Right cardiac atrium (tissue), 5 donors: ENCODE data around the gene TACR1. TPM values are rescaled to one million over a fixed set of nuclear protein-coding genes. Genes with fewer than 3 reads are reported as not detected.
"Not testable (repeated sequence)": the region's sequence is repeated elsewhere in the genome, so short reads cannot be mapped to it uniquely, and the experiment has no call there.

Experiments
- ATAC-seq, 2 donors: fragments of 200-7000 bp; cut with Tn5 transposase; one replicate each; pipeline versions ENCODE4 v1.8.0 to v1.9.1; 2020; ENCODE audit warnings: moderate library complexity in 2 of 2, mild to moderate bottlenecking in 1 of 2
- DNase-seq, 3 donors: peaks; one replicate each; pipeline ENCODE4 v3.0.0-alpha.2; 2020
- H3K27ac ChIP-seq: one replicate; pipeline ENCODE4 v1.5.1; 2013; ENCODE audit warnings: mild to moderate bottlenecking, low read length, control low read depth, moderate library complexity
- H3K27me3 ChIP-seq: one replicate; pipeline ENCODE4 v1.6.1; 2013; ENCODE audit not compliant: control insufficient read depth, insufficient read depth
- H3K4me1 ChIP-seq: one replicate; pipeline ENCODE4 v1.6.1; 2013; ENCODE audit warnings: low read length; ENCODE audit not compliant: control insufficient read depth, insufficient read depth
- H3K4me3 ChIP-seq: one replicate; pipeline ENCODE4 v1.5.1; 2013; ENCODE audit warnings: low read length, control low read depth
- H3K9me3 ChIP-seq: one replicate; pipeline ENCODE4 v1.6.1; 2013; ENCODE audit warnings: low read length; ENCODE audit not compliant: control insufficient read depth
- WGBS: extraction: QIAGEN DNeasy Blood & Tissue Kit; methylation state at CpG from one replicate; pipeline ENCODE4 v1.1.7; 2013; 5-methylcytosine and 5-hydroxymethylcytosine counted together
- intact Hi-C, 4 donors: fragments of 100-400 bp; cut with DNase I; formaldehyde crosslinking; loops; one replicate each; pipeline versions ENCODE4 v1.11.0 to v1.14.0; 2022 to 2023
- polyA plus RNA-seq: library from polyadenylated mRNA; stranded (reverse); fragments of 200-250 nt; gene quantifications from one replicate; pipeline ENCODE4 v1.2.3, GENCODE V29; 2013
- total RNA-seq, 4 donors: library from RNA; stranded (reverse); fragmentation: NEBNext Ultra II Directional; extraction: Animal tissue kit (Norgen Biotek cat#: 25700); gene quantifications; one replicate each; pipeline ENCODE4 v1.2.1, GENCODE V29; 2021
- donor health status: healthy with polysubstance abuse.
- donor health status: DM: no; HTN: yes; CAD: no.
- donor health status: DM: no; HTN: no; CAD: no.
- donor health status: DM: no; HTN: yes; CAD: no; lungs with severe emphysema.
- donor health status: DM: yes; HTN: yes; CAD: no.

Gene TACR1
- total and polyA plus RNA-seq, 5 donors = 0.07 to 0.21 (median 0.11) TPM; not detected in 2

DNA sequence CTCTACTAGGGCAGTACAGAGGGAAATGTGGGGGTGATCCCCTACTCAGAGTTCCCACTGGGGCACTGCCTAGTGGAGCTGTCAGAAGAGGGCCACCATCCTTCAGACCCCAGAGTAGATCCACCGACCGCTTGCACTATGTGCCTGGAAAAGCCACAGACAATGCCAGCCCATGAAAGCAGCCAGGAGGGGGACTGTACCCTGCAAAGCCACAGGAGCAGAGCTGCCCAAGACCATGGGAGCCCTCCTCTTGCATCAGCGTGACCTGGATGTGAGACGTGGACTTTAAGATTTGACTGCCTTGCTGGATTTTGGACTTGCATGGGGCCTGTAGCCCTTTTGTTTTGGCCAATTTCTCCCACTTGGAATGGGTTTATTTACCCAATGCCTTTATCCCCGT lies 27.9 kb downstream of the TACR1 start:
- DNase-seq, H3K9me3 ChIP-seq, H3K4me3 ChIP-seq, H3K27ac ChIP-seq, H3K27me3 ChIP-seq, ATAC-seq, H3K4me1 ChIP-seq, intact Hi-C loops: not testable (repeated sequence)
- 93% methylated on average over 5 of the region's 5 CpGs for WGBS

DNA sequence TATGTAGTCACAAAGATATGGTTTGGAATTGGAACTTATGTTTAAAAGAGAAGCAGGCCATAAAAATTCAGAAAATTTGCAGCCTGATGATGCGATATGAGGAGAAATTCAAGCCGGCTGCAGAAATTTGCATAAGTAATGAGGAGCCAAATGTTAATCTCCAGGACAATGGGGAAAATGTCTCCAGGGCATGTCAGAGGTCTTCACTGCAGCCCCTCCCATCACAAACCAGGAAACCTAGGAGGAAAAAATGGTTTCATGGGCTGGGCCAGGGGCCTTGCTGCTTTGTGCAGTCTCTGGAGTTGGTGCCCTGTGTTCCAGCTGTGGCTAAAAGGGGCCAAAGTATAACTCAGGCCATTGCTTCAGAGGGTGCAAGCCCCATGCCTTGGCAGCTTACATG lies 28.4 kb downstream of the TACR1 start:
- Histone ChIP-seq H3K9me3 (no peaks in the 10 kb centered on the region), H3K4me1 (no peaks in the 10 kb centered on the region), H3K27me3 (no peaks in the 10 kb centered on the region), H3K27ac (no peak overlapping the region), H3K4me3 (no peak overlapping the region)
- no peak for DNase-seq
- 94% methylated on average over 2 of the region's 2 CpGs for WGBS
- intact Hi-C loops = no loop called here
- no peak for ATAC-seq

DNA sequence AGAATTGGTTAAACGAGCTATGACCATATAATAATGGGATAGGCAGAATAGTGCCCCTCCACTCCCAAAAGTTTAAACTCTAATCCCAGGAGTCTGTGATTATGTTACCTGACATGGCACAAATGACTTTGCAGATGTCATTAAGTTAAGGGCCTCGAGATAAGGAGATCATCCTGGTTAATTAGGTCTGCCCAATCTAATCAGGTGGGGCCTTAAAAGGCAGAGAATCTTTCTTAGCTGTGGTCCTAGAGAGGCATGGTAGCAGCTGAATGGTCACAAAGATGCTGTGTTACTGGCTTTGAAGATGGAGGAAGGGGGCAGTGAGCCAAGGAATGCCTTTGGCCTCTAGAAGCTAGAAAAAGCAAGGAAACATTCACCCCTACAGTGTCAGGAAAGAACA lies 31.1 kb downstream of the TACR1 start:
- Histone ChIP-seq H3K9me3 (no peaks in the 10 kb centered on the region), H3K27ac (no peak overlapping the region), H3K27me3 (no peaks in the 10 kb centered on the region), H3K4me3 (no peak overlapping the region), H3K4me1 (no peaks in the 10 kb centered on the region)
- WGBS = 66% methylated on average over 2 of the region's 2 CpGs
- intact Hi-C loops = no loop called here
- DNase-seq (no peak), ATAC-seq (no peak)

DNA sequence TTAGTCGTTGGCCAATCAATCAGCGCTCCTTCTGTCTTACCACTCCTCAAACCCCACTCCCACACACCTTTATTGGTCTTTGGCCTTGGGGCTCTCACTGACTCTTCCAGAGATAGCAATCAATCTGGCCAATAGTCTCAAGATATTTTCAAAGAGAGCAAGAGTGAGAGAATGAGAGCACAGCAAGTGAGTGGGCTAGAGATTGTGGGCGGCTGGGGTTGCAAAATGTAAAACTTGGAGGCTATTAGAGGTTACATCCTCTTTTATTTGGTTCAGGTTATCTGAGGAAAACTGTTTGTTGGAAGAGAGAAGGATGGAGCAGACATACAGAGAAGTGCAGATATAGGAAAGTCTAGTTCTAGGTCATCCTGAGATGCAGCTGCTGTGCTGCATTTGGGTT lies 32.8 kb downstream of the TACR1 start:
- intact Hi-C loops = no loop called here
- Histone ChIP-seq H3K27me3 (no peaks in the 10 kb centered on the region), H3K4me1 (no peaks in the 10 kb centered on the region), H3K4me3 (no peak overlapping the region), H3K9me3 (no peaks in the 10 kb centered on the region), H3K27ac (no peak overlapping the region)
- DNase-seq (no peak), ATAC-seq (no peak)
- 87% methylated on average over 3 of the region's 3 CpGs for WGBS

DNA sequence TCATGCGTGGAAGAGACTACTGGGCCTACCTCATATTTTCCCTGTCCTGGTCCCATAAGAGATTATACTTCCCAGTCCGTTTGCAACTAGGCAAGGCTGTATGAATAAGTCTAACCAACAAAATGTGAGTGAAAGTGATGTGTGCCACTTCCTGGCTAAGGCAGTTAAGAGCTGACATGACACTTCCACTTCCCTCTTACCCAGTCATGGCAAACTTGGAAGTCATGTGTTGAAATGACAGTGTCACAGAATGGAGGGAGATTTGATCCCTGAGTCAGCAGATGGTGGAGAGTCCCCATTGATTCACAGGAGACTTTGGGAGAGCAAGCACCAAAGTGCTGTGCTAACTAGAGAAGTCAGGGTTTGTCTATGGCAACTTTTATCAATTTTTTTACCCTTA lies 36.4 kb downstream of the TACR1 start:
- Histone ChIP-seq H3K4me3 (no peak overlapping the region), H3K27me3 (no peaks in the 10 kb centered on the region), H3K9me3 (no peaks in the 10 kb centered on the region), H3K4me1 (no peaks in the 10 kb centered on the region), H3K27ac (no peak overlapping the region)
- DNase-seq (no peak), ATAC-seq (peak; percentile 32 to 45)
- WGBS = 72% methylated on average over 2 of the region's 2 CpGs
- intact Hi-C loops = no loop called here

DNA sequence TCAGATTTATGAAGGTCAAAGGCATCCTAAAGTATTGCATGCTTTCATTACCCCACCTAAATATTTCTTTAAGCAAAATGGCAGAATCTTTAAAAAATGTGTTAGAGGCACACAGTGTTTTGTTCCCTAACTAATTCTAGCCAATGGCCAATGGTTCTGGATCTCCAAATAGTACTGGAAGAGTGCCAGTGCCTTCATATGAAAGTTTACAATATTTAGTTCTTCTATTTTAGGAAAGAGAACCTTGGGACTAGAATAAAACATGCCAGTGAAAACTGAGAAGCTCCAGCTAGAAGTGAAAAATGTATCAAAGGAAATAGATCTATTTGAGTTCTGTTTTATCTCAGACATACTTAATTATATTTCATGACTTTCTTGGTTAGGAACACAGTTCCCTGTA lies 37.1 kb downstream of the TACR1 start:
- Histone ChIP-seq H3K27me3 (no peaks in the 10 kb centered on the region), H3K4me3 (no peak overlapping the region), H3K27ac (no peak overlapping the region), H3K9me3 (no peaks in the 10 kb centered on the region), H3K4me1 (no peaks in the 10 kb centered on the region)
- DNase-seq = no peak
- no peak for ATAC-seq
- intact Hi-C loops = no loop called here

DNA sequence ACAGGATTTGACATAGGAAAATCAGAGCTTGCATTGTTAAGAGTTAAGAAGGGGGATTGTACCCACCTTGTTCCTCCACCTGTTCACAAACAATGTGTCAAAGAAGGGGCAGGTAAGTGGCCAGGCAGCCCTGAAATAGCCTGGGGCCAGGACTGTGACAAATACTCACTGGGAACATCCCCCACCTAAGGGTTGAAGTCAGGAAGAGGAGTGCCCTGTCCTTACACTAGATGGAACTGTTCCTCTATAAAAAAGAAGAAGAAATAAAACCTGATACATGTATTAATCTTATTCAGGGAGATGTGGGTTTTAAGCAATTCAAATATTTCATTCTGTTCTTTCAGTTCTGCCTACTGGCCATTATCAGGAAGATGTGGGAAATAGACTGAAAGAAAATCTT lies 41.9 kb downstream of the TACR1 start:
- DNase-seq (no peak), ATAC-seq (no peak)
- H3K9me3 ChIP-seq = no peaks in the 10 kb centered on the region
- no peak overlapping the region for H3K27ac ChIP-seq
- intact Hi-C loops = no loop called here
- no peaks in the 10 kb centered on the region for H3K4me1 ChIP-seq
- no peaks in the 10 kb centered on the region for H3K27me3 ChIP-seq
- no peak overlapping the region for H3K4me3 ChIP-seq

DNA sequence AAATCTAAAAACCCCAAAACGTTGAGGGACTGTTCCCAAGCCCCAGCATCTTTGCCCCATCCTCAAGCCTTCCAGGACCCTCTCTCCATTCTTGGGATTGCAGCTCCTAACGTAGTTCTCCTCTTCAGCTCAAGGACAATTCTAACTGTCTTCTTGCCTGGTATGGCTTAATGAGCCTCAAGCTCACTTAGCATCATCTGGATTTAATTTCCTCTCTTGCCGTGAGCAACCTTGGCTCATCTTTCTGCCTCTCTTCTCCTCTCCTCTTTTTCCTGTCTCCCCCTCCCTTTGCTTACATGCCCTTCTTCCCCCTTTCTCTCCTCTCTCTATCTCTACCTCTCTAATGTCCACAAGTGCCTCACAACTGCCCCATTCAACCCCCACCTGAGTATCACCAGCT lies 44.2 kb downstream of the TACR1 start:
- no peak overlapping the region for H3K27ac ChIP-seq
- H3K4me3 ChIP-seq = no peak overlapping the region
- H3K9me3 ChIP-seq = no peaks in the 10 kb centered on the region
- ATAC-seq (no peak), DNase-seq (no peak)
- H3K27me3 ChIP-seq = no peaks in the 10 kb centered on the region
- intact Hi-C loops = no loop called here
- H3K4me1 ChIP-seq = no peaks in the 10 kb centered on the region
- WGBS = 70% methylated on average over 3 of the region's 3 CpGs

DNA sequence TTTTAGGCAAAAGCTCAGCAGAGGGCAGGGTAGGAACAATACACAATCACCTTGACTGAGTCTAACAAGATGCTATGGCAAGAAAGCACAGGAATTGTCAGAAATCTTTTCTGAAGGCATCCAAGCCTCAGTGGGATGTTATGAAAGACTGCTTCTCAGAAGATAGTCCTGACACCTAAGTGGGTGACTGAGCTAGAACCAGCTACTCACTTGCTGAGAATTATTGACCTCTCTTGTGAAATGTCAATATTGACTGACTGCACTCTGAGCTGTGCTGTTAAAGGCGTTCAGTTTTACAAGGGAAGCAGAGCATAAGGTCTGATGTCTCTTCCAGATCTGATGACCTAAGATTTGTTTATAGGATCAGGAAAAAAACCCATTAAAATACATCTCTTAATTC lies 46.1 kb downstream of the TACR1 start:
- DNase-seq (no peak), ATAC-seq (no peak)
- no peaks in the 10 kb centered on the region for H3K9me3 ChIP-seq
- H3K4me3 ChIP-seq = no peak overlapping the region
- intact Hi-C loops = no loop called here
- WGBS = 77% methylated on average over 1 of the region's 1 CpG
- H3K27ac ChIP-seq = no peak overlapping the region
- no peaks in the 10 kb centered on the region for H3K27me3 ChIP-seq
- no peaks in the 10 kb centered on the region for H3K4me1 ChIP-seq

DNA sequence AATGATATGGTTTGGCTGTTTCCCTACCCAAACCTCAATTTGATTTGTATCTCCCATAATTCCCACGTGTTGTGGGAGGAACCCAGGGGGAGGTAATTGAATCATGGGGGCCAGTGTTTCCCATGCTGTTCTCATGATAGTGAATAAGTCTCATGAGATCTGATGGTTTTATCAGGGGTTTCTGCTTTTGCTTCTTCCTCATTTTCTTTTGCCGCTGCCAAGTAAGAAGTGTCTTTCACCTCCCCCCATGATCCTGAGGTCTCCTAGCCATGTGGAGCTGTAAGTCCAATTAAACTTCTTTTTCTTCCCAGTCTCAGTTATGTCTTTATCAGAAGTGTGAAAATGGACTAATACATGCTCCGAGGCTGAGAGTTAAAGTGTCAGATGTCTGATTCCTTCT lies 47.1 kb downstream of the TACR1 start:
- DNase-seq, ATAC-seq, H3K4me3 ChIP-seq, H3K27me3 ChIP-seq, H3K4me1 ChIP-seq, H3K27ac ChIP-seq, H3K9me3 ChIP-seq, intact Hi-C loops: not testable (repeated sequence)
- WGBS = 81% methylated on average over 3 of the region's 3 CpGs

DNA sequence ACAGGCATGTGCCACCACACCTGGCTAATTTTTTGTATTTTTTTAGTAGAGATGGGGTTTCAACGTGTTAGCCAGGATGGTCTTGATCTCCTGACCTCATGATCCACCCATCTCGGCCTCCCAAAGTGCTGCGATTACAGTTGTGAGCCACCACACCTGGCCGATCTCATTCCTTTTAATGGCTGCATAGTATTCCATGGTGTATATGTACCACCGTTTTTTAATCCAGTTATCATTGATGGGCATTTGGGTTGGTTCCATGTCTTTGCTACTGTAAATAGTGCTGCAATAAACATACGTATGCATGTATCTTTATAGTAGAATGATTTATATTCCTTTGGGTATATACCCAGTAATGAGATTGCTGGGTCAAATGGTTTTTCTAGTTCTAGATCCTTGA lies 51.4 kb downstream of the TACR1 start:
- H3K27ac ChIP-seq, DNase-seq, H3K4me1 ChIP-seq, H3K27me3 ChIP-seq, H3K4me3 ChIP-seq, ATAC-seq, H3K9me3 ChIP-seq, intact Hi-C loops: not testable (repeated sequence)
- WGBS = 95% methylated on average over 6 of the region's 6 CpGs

DNA sequence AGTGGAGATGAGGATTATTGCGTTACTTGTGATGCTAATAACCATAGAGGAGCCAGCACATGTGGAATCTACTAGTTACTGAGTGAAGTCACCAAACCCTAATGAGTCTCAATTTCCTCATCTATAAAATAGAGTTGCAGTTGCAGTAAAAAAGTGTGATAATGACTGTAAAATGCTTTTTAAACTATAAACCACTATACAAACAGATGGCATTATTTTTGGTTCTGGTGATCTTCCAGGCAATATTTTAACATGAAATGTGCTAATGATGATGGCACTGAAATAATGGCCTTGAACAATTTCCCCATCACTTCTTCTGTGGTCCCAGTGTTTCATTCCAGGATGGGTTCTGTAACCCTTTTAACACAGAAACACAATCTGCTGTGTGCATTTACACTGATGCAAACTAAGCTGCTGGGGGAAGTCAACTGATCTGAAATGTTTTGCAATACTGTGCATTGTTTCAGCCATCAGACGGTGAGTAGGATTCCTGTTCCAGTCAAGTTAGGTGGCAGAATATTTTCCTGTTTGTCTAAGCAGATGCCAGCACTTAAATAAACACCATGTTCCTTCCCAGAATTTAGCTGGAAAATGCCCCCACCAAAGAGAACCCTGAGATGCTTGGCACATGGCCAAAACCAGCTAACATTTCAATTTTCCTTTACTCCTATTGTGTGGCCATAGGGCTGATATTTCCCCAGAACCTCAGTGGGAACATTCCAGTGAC lies 52.6 kb downstream of the TACR1 start:
- Histone ChIP-seq H3K27ac (no peak overlapping the region), H3K27me3 (no peaks in the 10 kb centered on the region), H3K4me1 (no peaks in the 10 kb centered on the region), H3K9me3 (no peaks in the 10 kb centered on the region), H3K4me3 (no peak overlapping the region)
- 70% methylated on average over 2 of the region's 2 CpGs for WGBS
- no peak for ATAC-seq
- intact Hi-C loops = no loop called here
- DNase-seq = no peak
